AG10803 (cell line): ENCODE measurements around the gene GRIN2C.

Experiments
- DNase-seq: peaks from one replicate; pipeline ENCODE4 v3.0.0; 2010; ENCODE audit warnings: low read depth
- H3K4me3 ChIP-seq: 2 replicates; pipeline ENCODE4 v1.5.1; 2011; ENCODE audit warnings: mild to moderate bottlenecking, low read length, control low read depth
- CTCF ChIP-seq: conservative IDR thresholded peaks from 2 replicates; pipeline ENCODE4 v1.5.1; 2011; ENCODE audit warnings: mild to moderate bottlenecking, low read length, control low read depth, inconsistent platforms

GRIN2C gene

GRCh38 chr17:74801896-74802295 is 57.8 kb downstream of the GRIN2C start:
- no peak for TF ChIP-seq CTCF
- no peak for DNase-seq
- no peak overlapping the region for H3K4me3 ChIP-seq

- no peak overlapping the region for H3K4me3 ChIP-seq
- TF ChIP-seq CTCF = no peak
- DNase-seq = no peak
Measured at GRCh38 chr17:74800531-74800930, 59.2 kb downstream of the GRIN2C start.

GRCh38 chr17:74799097-74799496 is 60.6 kb downstream of the GRIN2C start:
- no peak overlapping the region for H3K4me3 ChIP-seq
- no peak for DNase-seq
- no peak for TF ChIP-seq CTCF

- H3K4me3 ChIP-seq = no peak overlapping the region
- TF ChIP-seq CTCF = no peak
- DNase-seq = peak; percentile 78
Measured at GRCh38 chr17:74798239-74798707, 61.4 kb downstream of the GRIN2C start.

GRCh38 chr17:74797824-74798223 is 61.9 kb downstream of the GRIN2C start:
- no peak overlapping the region for H3K4me3 ChIP-seq
- no peak for TF ChIP-seq CTCF
- no peak for DNase-seq

GRCh38 chr17:74796866-74797265 is 62.8 kb downstream of the GRIN2C start:
- TF ChIP-seq CTCF = no peak
- H3K4me3 ChIP-seq = no peak overlapping the region
- no peak for DNase-seq

- no peak for TF ChIP-seq CTCF
- DNase-seq = no peak
Measured at GRCh38 chr17:74796211-74796610, 63.5 kb downstream of the GRIN2C start.

More at GRCh38 chr17:74796211-74796610, 63.5 kb downstream of the GRIN2C start:
- no peak overlapping the region for H3K4me3 ChIP-seq
